Stimulated activated CD8-positive, alpha-beta memory T cell treated with anti-CD3 and anti-CD28 coated beads, Interleukin-15, amount 100 ng/mL, for 48 hours (primary cell): ENCODE data around the gene HEXD.
"Not testable (repeated sequence)": the region's sequence is repeated elsewhere in the genome, so short reads cannot be mapped to it uniquely, and the experiment has no call there.

Experiments used
- DNase-seq, 2 donors: peaks; one replicate each; pipeline ENCODE4 v3.0.0-alpha.2; 2020; ENCODE audit warnings: low read depth in 2 of 2

The HEXD gene

GRCh38 chr17:82382220-82382932 is 35.8 kb upstream of the HEXD start:
- not testable (repeated sequence) for DNase-seq

GRCh38 chr17:82382933-82383255 is 35.3 kb upstream of the HEXD start:
- DNase-seq: no peak

- DNase-seq: no peak
Observed at GRCh38 chr17:82383411-82383810, 34.7 kb upstream of the HEXD start.

GRCh38 chr17:82384051-82384729 is 34.0 kb upstream of the HEXD start:
- DNase-seq: no peak

GRCh38 chr17:82384730-82385481 is 33.2 kb upstream of the HEXD start:
- DNase-seq: no peak

- DNase-seq: no peak
Observed at GRCh38 chr17:82385559-82386254, 32.4 kb upstream of the HEXD start.

- DNase-seq: no peak
Observed at GRCh38 chr17:82386255-82386831, 31.8 kb upstream of the HEXD start.

GRCh38 chr17:82386881-82387704 is 31.1 kb upstream of the HEXD start:
- DNase-seq: no peak

- no peak for DNase-seq
Observed at GRCh38 chr17:82387705-82388106, 30.4 kb upstream of the HEXD start.

- no peak for DNase-seq
Observed at GRCh38 chr17:82388223-82388921, 29.8 kb upstream of the HEXD start.

GRCh38 chr17:82388922-82389283 is 29.2 kb upstream of the HEXD start:
- DNase-seq: no peak

- no peak for DNase-seq
Observed at GRCh38 chr17:82389379-82389778, 28.8 kb upstream of the HEXD start.

- no peak for DNase-seq
Observed at GRCh38 chr17:82390015-82390859, 27.9 kb upstream of the HEXD start.

GRCh38 chr17:82390860-82391435 is 27.2 kb upstream of the HEXD start:
- no peak for DNase-seq

- no peak for DNase-seq
Observed at GRCh38 chr17:82391496-82392066, 26.6 kb upstream of the HEXD start.

GRCh38 chr17:82392209-82392920 is 25.8 kb upstream of the HEXD start:
- DNase-seq: no peak

- no peak for DNase-seq
Observed at GRCh38 chr17:82392941-82393340, 25.2 kb upstream of the HEXD start.

GRCh38 chr17:82394278-82394677 is 23.9 kb upstream of the HEXD start:
- DNase-seq: no peak
